HepG2 (cell line): ENCODE results near the gene HNRNPA0. TPM values are rescaled to one million over a fixed set of nuclear protein-coding genes. Genes with fewer than 3 reads are reported as not detected.
A peak's percentile ranks its signal among the peaks of the same experiment; 100 is the strongest.

ENCODE experiments used
- CERS6 ChIP-seq: sonication (generic); formaldehyde crosslinking; IDR thresholded peaks from 2 replicates; pipeline ENCODE4 v1.5.0; 2020; ENCODE audit warnings: missing genetic modification reagents
- E2F2 ChIP-seq: sonication (generic); formaldehyde crosslinking; IDR thresholded peaks from 2 replicates; pipeline ENCODE4 v1.4.0; 2020; ENCODE audit warnings: missing genetic modification reagents, borderline replicate concordance
- FOXC1 ChIP-seq: sonication (generic); formaldehyde crosslinking; IDR thresholded peaks from 2 replicates; pipeline ENCODE4 v1.8.0; 2022; ENCODE audit warnings: mild to moderate bottlenecking, missing genetic modification reagents, borderline replicate concordance
- GMEB2 ChIP-seq: IDR thresholded peaks from 2 replicates; pipeline ENCODE4 v1.6.1; 2016; ENCODE audit warnings: missing biosample characterization, missing genetic modification reagents, low read depth
- ISL2 ChIP-seq: sonication (generic); formaldehyde crosslinking; IDR thresholded peaks from 2 replicates; pipeline ENCODE4 v1.5.0; 2020; ENCODE audit warnings: missing genetic modification reagents
- PATZ1 ChIP-seq: sonication (generic); formaldehyde crosslinking; IDR thresholded peaks from 2 replicates; pipeline ENCODE4 v1.4.0; 2020; ENCODE audit warnings: missing genetic modification reagents
- SMAD9 ChIP-seq: sonication (generic); formaldehyde crosslinking; IDR thresholded peaks from 2 replicates; pipeline ENCODE4 v1.5.1; 2020; ENCODE audit warnings: mild to moderate bottlenecking, missing genetic modification reagents
- TBL1XR1 ChIP-seq: fragments of 150-350 bp; IDR thresholded peaks from 2 replicates; pipeline ENCODE4 v1.6.1; 2014; ENCODE audit warnings: borderline replicate concordance, low read length; ENCODE audit not compliant: partially characterized antibody
- TCF7L2 ChIP-seq: IDR thresholded peaks from 2 replicates; pipeline ENCODE4 v1.6.1; 2011; ENCODE audit warnings: mild to moderate bottlenecking, low read depth, low read length, moderate library complexity
- TIGD3 ChIP-seq: sonication (generic); formaldehyde crosslinking; IDR thresholded peaks from 2 replicates; pipeline ENCODE4 v1.5.1; 2020; ENCODE audit warnings: mild to moderate bottlenecking, missing genetic modification reagents, borderline replicate concordance
- XRCC5 ChIP-seq: fragments of 200-400 bp; formaldehyde crosslinking; optimal IDR thresholded peaks from 2 replicates; pipeline ENCODE3; 2017; ENCODE audit warnings: mild to moderate bottlenecking, low read length
- ZGPAT ChIP-seq: IDR thresholded peaks from 2 replicates; pipeline ENCODE4 v1.6.1; 2016; ENCODE audit warnings: mild to moderate bottlenecking
- ZNF503 ChIP-seq: sonication (generic); formaldehyde crosslinking; IDR thresholded peaks from 2 replicates; pipeline ENCODE4 v1.4.0; 2020; ENCODE audit warnings: missing genetic modification reagents
- ZNF674 ChIP-seq: sonication (generic); formaldehyde crosslinking; IDR thresholded peaks from 2 replicates; pipeline ENCODE4 v1.5.0; 2020; ENCODE audit warnings: low read depth, mild to moderate bottlenecking, missing genetic modification reagents
- polyA plus RNA-seq, 8 experiments: library from polyadenylated mRNA; depleted of rRNA in 3 of 8; stranded (reverse) in 7 of 8; unstranded in 1 of 8; fragments of >200 nt; fragmentation: Illumina TruSeq in 4 of 8; extraction: Trizol in 4 of 8; gene quantifications; 2 replicates each; pipeline versions ENCODE4 v1.2.1 to v1.2.3, GENCODE V29; 2011 to 2016; ENCODE audit warnings: low read depth in 4 of 8, missing spikeins in 1 of 8, mixed read lengths in 1 of 8; ENCODE audit not compliant: insufficient read depth in 1 of 8
- total RNA-seq, 5 experiments: library from RNA; depleted of rRNA; stranded (reverse); fragments of >200 nt; fragmentation: Illumina TruSeq; extraction: Trizol; gene quantifications; 2 replicates each; pipeline ENCODE4 v1.2.3, GENCODE V29; 2016; ENCODE audit warnings: low read depth in 1 of 5

The HNRNPA0 gene
- total and polyA plus RNA-seq, 2 of the 13 experiments (the other 11 are each of a cell fraction or from before 2014, with no cell fraction given) = 9.0 to 12.9 TPM

GRCh38 chr5:137754188-137754960 lies at the start of gene HNRNPA0 (continued):
- TF ChIP-seq ZNF503 (CRISPR knock-in tag) (0 out of 2 replicates have a peak, but pooled peaks have one; percentile 8), ZNF674 (CRISPR knock-in tag) (peak; percentile 57; the same call in 1 of the 2 replicates), TIGD3 (CRISPR knock-in tag) (no peak), E2F2 (CRISPR knock-in tag) (peak; percentile 53; the same call in 1 of the 2 replicates), ISL2 (CRISPR knock-in tag) (peak; percentile 39; the same call in 1 of the 2 replicates), TCF7L2 (no peak), ZGPAT (CRISPR knock-in tag) (peak; percentile 72), TBL1XR1 (no peak), GMEB2 (CRISPR knock-in tag) (peak; percentile 82), XRCC5 (peak; percentile 88), PATZ1 (peak; percentile 99), SMAD9 (CRISPR knock-in tag) (no peak), CERS6 (CRISPR knock-in tag) (no peak), FOXC1 (CRISPR knock-in tag) (no peak; the same call in 1 of the 2 replicates)
